ENCODE results near the gene ARL15.

The ARL15 gene

DNA sequence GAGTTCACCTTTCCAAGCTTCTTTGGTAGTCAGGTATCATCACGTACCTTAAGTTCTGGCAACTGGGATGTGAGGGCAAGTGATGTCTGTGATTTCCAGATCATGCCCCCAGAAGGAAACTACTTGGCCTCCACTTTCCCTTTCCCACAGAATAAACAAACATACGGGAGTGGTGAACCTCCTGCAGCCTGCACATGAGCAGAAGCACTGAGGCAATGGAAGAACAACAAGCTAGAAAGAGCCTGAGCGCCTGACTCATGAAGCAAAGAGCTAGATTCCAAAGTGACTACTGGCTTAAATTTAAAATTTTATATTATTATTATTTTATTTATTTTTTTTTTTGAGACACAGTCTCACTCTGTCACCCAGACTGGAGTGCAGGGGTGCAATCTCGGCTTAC lies 35.0 kb downstream of the ARL15 start:
- no peak for TF ChIP-seq TCF12 (IDR thresholded peaks at IDR 0.05; ENCODE audit: low read depth)
- TF ChIP-seq, protein P1, sequence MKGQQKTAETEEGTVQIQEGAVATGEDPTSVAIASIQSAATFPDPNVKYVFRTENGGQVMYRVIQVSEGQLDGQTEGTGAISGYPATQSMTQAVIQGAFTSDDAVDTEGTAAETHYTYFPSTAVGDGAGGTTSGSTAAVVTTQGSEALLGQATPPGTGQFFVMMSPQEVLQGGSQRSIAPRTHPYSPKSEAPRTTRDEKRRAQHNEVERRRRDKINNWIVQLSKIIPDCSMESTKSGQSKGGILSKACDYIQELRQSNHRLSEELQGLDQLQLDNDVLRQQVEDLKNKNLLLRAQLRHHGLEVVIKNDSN (IDR thresholded peaks at IDR 0.05), result no peak

DNA sequence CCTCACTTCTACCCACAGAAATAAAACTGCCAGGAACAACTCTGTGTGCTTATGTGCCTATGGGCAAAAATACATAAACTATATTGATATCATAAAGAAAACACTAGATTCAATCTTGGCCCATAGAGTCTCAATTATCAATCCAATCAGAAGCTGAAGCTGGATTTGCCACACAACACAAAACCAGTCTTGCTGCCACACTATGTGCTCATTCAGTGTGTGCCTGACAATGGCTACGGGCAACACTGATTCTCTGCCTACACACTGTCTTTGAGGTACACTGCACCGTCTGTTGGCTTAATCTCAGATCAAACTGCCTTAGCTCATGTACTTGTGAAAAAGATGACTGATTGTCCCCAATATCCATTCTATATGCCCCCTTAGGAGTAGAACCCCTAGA lies 35.4 kb downstream of the ARL15 start:
- TF ChIP-seq CEBPB (IDR thresholded peaks at IDR 0.05), result no peak
- no peak for TF ChIP-seq ZBTB7A (IDR thresholded peaks at IDR 0.05; ENCODE audit: low read depth)
- TF ChIP-seq EGR1 (IDR thresholded peaks at IDR 0.05), result no peak
- TF ChIP-seq, protein P1 (IDR thresholded peaks at IDR 0.05), result no peak
- no peak for TF ChIP-seq FOXM1 (IDR thresholded peaks at IDR 0.05; ENCODE audit: borderline replicate concordance, low read depth)
- no peak for TF ChIP-seq TCF12 (IDR thresholded peaks at IDR 0.05; ENCODE audit: low read depth)
- no peak for TF ChIP-seq RAD21 (IDR thresholded peaks at IDR 0.05; ENCODE audit: low read depth)
- TF ChIP-seq YY1 (IDR thresholded peaks at IDR 0.05; ENCODE audit: low read depth), result no peak

DNA sequence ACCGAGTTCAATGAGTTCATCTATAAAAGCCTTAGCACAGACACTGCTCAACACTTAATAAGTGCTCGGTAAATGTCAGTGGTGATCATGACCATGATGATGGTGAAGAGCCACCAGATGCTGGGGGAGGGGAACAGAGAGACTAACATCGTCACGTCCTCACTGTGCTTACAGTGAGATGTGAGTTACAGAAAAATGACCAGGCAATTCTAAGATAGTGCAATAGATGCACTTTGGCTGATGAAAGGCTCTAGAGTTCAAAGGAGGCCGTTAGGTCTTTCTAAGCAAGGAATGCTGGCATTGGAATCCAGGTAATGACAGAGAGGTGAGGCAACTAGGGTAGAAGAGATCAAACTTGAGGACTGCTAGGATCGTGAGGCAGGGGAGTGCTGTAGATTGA lies 36.7 kb downstream of the ARL15 start:
- TF ChIP-seq ZBTB7A (IDR thresholded peaks at IDR 0.05; ENCODE audit: low read depth), result no peak
- TF ChIP-seq, protein P2, sequence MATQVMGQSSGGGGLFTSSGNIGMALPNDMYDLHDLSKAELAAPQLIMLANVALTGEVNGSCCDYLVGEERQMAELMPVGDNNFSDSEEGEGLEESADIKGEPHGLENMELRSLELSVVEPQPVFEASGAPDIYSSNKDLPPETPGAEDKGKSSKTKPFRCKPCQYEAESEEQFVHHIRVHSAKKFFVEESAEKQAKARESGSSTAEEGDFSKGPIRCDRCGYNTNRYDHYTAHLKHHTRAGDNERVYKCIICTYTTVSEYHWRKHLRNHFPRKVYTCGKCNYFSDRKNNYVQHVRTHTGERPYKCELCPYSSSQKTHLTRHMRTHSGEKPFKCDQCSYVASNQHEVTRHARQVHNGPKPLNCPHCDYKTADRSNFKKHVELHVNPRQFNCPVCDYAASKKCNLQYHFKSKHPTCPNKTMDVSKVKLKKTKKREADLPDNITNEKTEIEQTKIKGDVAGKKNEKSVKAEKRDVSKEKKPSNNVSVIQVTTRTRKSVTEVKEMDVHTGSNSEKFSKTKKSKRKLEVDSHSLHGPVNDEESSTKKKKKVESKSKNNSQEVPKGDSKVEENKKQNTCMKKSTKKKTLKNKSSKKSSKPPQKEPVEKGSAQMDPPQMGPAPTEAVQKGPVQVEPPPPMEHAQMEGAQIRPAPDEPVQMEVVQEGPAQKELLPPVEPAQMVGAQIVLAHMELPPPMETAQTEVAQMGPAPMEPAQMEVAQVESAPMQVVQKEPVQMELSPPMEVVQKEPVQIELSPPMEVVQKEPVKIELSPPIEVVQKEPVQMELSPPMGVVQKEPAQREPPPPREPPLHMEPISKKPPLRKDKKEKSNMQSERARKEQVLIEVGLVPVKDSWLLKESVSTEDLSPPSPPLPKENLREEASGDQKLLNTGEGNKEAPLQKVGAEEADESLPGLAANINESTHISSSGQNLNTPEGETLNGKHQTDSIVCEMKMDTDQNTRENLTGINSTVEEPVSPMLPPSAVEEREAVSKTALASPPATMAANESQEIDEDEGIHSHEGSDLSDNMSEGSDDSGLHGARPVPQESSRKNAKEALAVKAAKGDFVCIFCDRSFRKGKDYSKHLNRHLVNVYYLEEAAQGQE (IDR thresholded peaks at IDR 0.05; ENCODE audit: low read depth), result no peak
- no peak for TF ChIP-seq NFIC (IDR thresholded peaks at IDR 0.05)
- no peak for TF ChIP-seq EP300 (IDR thresholded peaks at IDR 0.05; ENCODE audit: borderline replicate concordance)
- no peak for TF ChIP-seq CREB1 (IDR thresholded peaks at IDR 0.05; ENCODE audit: low read depth)
- TF ChIP-seq TEAD4 (IDR thresholded peaks at IDR 0.05), result no peak
- no peak for TF ChIP-seq YY1 (IDR thresholded peaks at IDR 0.05; ENCODE audit: low read depth)
- TF ChIP-seq, protein P3, sequence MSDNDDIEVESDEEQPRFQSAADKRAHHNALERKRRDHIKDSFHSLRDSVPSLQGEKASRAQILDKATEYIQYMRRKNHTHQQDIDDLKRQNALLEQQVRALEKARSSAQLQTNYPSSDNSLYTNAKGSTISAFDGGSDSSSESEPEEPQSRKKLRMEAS (IDR thresholded peaks at IDR 0.05), result no peak
- TF ChIP-seq RAD21 (IDR thresholded peaks at IDR 0.05; ENCODE audit: low read depth), result no peak
- no peak for TF ChIP-seq CEBPB (IDR thresholded peaks at IDR 0.05)
- no peak for TF ChIP-seq TCF12 (IDR thresholded peaks at IDR 0.05; ENCODE audit: low read depth)
- TF ChIP-seq FOXM1 (IDR thresholded peaks at IDR 0.05; ENCODE audit: borderline replicate concordance, low read depth), result no peak
- TF ChIP-seq, protein P1 (IDR thresholded peaks at IDR 0.05), result no peak
- no peak for TF ChIP-seq TAF1 (IDR thresholded peaks at IDR 0.05; ENCODE audit: low read depth)
- TF ChIP-seq EGR1 (IDR thresholded peaks at IDR 0.05), result no peak

DNA sequence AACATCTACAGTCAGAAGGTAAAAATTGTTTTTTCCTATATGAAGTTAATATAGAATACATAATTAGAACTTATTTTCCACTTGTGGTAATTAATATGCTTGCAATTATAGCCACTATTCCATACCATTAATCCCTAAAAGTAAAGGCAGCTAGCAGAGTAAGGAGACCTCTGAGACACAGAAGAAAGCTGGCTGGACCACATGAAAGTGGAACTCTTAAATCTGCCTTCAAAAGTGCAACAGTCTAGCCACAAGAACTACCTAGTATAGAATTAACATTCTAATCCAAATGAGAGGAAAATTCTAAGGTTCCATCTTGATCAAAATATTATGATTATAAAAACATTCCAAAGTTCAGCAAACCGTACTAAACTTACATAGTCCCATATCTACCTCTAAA lies 37.6 kb downstream of the ARL15 start:
- TF ChIP-seq EGR1 (IDR thresholded peaks at IDR 0.05) (no peak), ZBTB7A (IDR thresholded peaks at IDR 0.05; ENCODE audit: low read depth) (no peak), TAF1 (IDR thresholded peaks at IDR 0.05; ENCODE audit: low read depth) (no peak), TEAD4 (IDR thresholded peaks at IDR 0.05) (no peak), TCF12 (IDR thresholded peaks at IDR 0.05; ENCODE audit: low read depth) (no peak), RAD21 (IDR thresholded peaks at IDR 0.05; ENCODE audit: low read depth) (no peak), CEBPB (IDR thresholded peaks at IDR 0.05) (no peak), YY1 (IDR thresholded peaks at IDR 0.05; ENCODE audit: low read depth) (no peak), FOXM1 (IDR thresholded peaks at IDR 0.05; ENCODE audit: borderline replicate concordance, low read depth) (no peak), NFIC (IDR thresholded peaks at IDR 0.05) (no peak), EP300 (IDR thresholded peaks at IDR 0.05; ENCODE audit: borderline replicate concordance) (no peak), CREB1 (IDR thresholded peaks at IDR 0.05; ENCODE audit: low read depth) (no peak)
- TF ChIP-seq, protein P2 (IDR thresholded peaks at IDR 0.05; ENCODE audit: low read depth), result no peak
- TF ChIP-seq, protein P1 (IDR thresholded peaks at IDR 0.05), result no peak
- TF ChIP-seq, protein P3 (IDR thresholded peaks at IDR 0.05), result no peak

DNA sequence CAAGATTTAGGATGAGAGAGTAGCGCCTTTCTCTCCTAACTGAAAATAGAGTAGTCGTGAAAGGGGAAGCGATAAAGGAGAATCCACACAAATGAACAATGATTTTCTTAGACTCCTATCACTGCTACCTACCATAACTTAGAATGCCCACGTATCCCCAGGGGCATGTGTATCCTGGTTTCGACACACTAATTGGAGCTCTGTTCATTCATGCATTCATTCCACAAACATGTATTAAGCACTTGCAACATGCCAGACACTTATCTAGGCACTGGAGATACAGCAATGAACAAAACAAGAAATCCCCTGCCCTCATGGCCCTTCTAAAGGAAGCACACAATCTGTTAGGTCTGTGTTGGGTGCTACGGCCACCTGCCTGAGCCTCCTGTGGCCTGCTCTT lies 40.0 kb downstream of the ARL15 start:
- no peak for TF ChIP-seq EP300 (IDR thresholded peaks at IDR 0.05; ENCODE audit: borderline replicate concordance)
- TF ChIP-seq ZBTB7A (IDR thresholded peaks at IDR 0.05; ENCODE audit: low read depth), result no peak
- TF ChIP-seq, protein P3 (IDR thresholded peaks at IDR 0.05), result no peak

Measured in Ishikawa (cell line).